Measurements from ENCODE around the gene KLK4. TPM values are rescaled to one million over a fixed set of nuclear protein-coding genes. Genes with fewer than 3 reads are reported as not detected.

KLK4 gene
- total and polyA plus RNA-seq, 10 of the 15 experiments (the other 5 are each of a cell fraction or from before 2014, with no cell fraction given) = 0.06 to 0.31 TPM; not detected in 8

- in situ Hi-C loops (cut with MboI) = no loop called here
- H3K27me3 ChIP-seq (replicated peaks in 1 of 2; ENCODE audit: control insufficient read depth in 2 of 2, insufficient read depth in 2 of 2, low read length in 1 of 2) = peaks cover 4 to 9% of the 10 kb centered on the region in 2 experiments; a peak in 3 of 4 replicates
Measured at GRCh38 chr19:50908336-50908735, 2.9 kb downstream of the KLK4 start.

More at GRCh38 chr19:50908336-50908735, 2.9 kb downstream of the KLK4 start:
- Histone ChIP-seq H3K27ac (ENCODE audit: control insufficient read depth, insufficient read depth) (no peak overlapping the region), H3K4me3 (no peak overlapping the region), H3K36me3 (ENCODE audit: control insufficient read depth in 2 of 2, insufficient read depth in 2 of 2, low read length in 1 of 2) (no peaks in the 10 kb centered on the region), H4K20me1 (ENCODE audit: control insufficient read depth, insufficient read depth) (no peaks in the 10 kb centered on the region), H3K4me1 (ENCODE audit: control insufficient read depth, insufficient read depth, low read length) (no peaks in the 10 kb centered on the region), H3K9me3 (replicated peaks; ENCODE audit: control insufficient read depth, insufficient read depth, low read length) (no peaks in the 10 kb centered on the region; the same call in 2 of the 3 replicates), H3K79me2 (ENCODE audit: control insufficient read depth, insufficient read depth, low read length) (no peaks in the 10 kb centered on the region), H2AFZ (ENCODE audit: control insufficient read depth, low read depth, low read length) (no peak overlapping the region), H3K9ac (ENCODE audit: control insufficient read depth, insufficient read depth, low read length) (no peak overlapping the region), H3K4me2 (ENCODE audit: control insufficient read depth, insufficient read depth) (no peak overlapping the region)
- intact Hi-C loops (cut with micrococcal nuclease; ENCODE audit: unreplicated experiment) = no loop called here
- ChIA-PET CTCF (interaction anchor here (1.5 to 3.6 kb wide), 3 partner anchors 10 to 13 kb away, joined by 3 to 30 read pairs (median 4); no protein-coding TSS in a partner anchor), SMC1A (ENCODE audit: uncharacterized antibody, unreplicated experiment) (interaction anchor here (2.0 kb wide), 1 partner anchor 13 kb away, joined by 12 read pairs; no protein-coding TSS in a partner anchor), POLR2A (no interaction called here), RAD21 (ENCODE audit: unreplicated experiment) (interaction anchor here (0.9 to 1.6 kb wide), 2 partner anchors 12 to 14 kb away, joined by 3 to 5 read pairs; no protein-coding TSS in a partner anchor)
- DNase-seq (ENCODE audit: low read depth, low spot score) (no peak), FAIRE-seq (no peak), ATAC-seq (no peak)
- BruUV-seq (replicated peaks) = no TSS peak
- TF ChIP-seq ZZZ3 (IDR thresholded peaks at IDR 0.05; ENCODE audit: control insufficient read depth, insufficient read length, low read depth) (no peak), ZBTB33 (IDR thresholded peaks at IDR 0.05) (no peak), LARP7 (IDR thresholded peaks at IDR 0.05) (no peak), ZBTB4 (CRISPR knock-in tag; IDR thresholded peaks at IDR 0.05) (no peak), NBN (IDR thresholded peaks at IDR 0.05) (no peak)
- WGBS (ENCODE audit: insufficient coverage, insufficient replicate concordance, low lambda C conversion rate, missing lambda C conversion rate) = 54% methylated on average over 19 of the region's 25 CpGs

Measured in GM12878 (cell line).